H1 (cell line): Measurements from ENCODE around the gene KLK10.

Experiments used
- CTCF ChIP-seq, 3 experiments: IDR thresholded peaks; 1 replicate in 2 of 3; 2 replicates in 1 of 3; pipeline versions ENCODE4 v1.5.1 to v1.6.1; 2011; ENCODE audit warnings: low read length in 3 of 3, mild to moderate bottlenecking in 3 of 3, inconsistent platforms in 2 of 3, low read depth in 1 of 3, moderate library complexity in 1 of 3; ENCODE audit not compliant: insufficient read depth in 1 of 3; ENCODE audit errors: control extremely low read depth in 1 of 3
- EP300 ChIP-seq, 2 experiments: IDR thresholded peaks; 1 replicate in 1 of 2; 2 replicates in 1 of 2; pipeline ENCODE4 v1.6.1; 2011 to 2012; ENCODE audit warnings: low read depth in 2 of 2, low read length in 2 of 2, mild to moderate bottlenecking in 2 of 2, borderline replicate concordance in 1 of 2, inconsistent platforms in 1 of 2, moderate library complexity in 1 of 2
- EZH2 ChIP-seq: fragments of 200-600 bp; sonication (generic); IDR thresholded peaks from 2 replicates; pipeline ENCODE4 v1.7.1; 2012; ENCODE audit warnings: low read depth, mild to moderate bottlenecking, moderate library complexity, low read length, inconsistent platforms; ENCODE audit not compliant: severe bottlenecking
- JUND ChIP-seq: IDR thresholded peaks from 2 replicates; pipeline ENCODE4 v1.6.1; 2011; ENCODE audit warnings: mild to moderate bottlenecking, improper control_type of control experiment, low read length
- MAFK ChIP-seq: IDR thresholded peaks from 2 replicates; pipeline ENCODE4 v1.6.1; 2012; ENCODE audit warnings: low read depth, mild to moderate bottlenecking, improper control_type of control experiment, low read length
- PHF8 ChIP-seq: fragments of 200-600 bp; sonication (generic); conservative IDR thresholded peaks from 2 replicates; pipeline ENCODE4 v1.7.1; 2012; ENCODE audit warnings: low read depth, mild to moderate bottlenecking, inconsistent platforms, low read length, moderate library complexity
- POLR2A ChIP-seq, 2 experiments: IDR thresholded peaks; 1 replicate in 1 of 2; 2 replicates in 1 of 2; pipeline ENCODE4 v1.6.1; 2011; ENCODE audit warnings: low read depth in 2 of 2, low read length in 2 of 2, mild to moderate bottlenecking in 2 of 2; ENCODE audit errors: control extremely low read depth in 1 of 2
- POLR2AphosphoS5 ChIP-seq: IDR thresholded peaks from 2 replicates; pipeline ENCODE4 v1.6.1; 2011; ENCODE audit warnings: low read depth, low read length
- SP1 ChIP-seq: IDR thresholded peaks from 2 replicates; pipeline ENCODE4 v1.6.1; 2011; ENCODE audit warnings: low read depth, low read length

DNA sequence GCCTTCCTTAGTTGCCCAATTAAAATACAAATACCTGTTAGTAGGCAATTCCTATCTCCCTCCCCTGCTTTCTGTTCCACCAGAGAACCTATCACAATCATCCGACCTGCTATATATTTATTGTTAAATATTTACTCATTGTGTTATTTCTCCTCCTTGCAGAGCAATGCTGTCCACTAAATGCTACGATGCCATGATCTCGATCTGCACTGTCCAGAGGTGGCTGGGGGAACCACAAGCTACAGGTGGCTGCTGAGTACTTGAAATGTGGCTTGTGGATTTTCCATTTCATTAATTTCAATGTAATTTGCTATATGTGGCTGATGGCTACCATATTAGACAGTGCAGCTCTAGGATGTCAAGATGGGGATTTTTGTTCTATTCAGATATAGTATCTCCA, 55.2 kb downstream of the KLK10 start:
- TF ChIP-seq EP300 (IDR thresholded peaks at IDR 0.05; ENCODE audit: borderline replicate concordance in 1 of 2, low read depth in 2 of 2, low read length in 2 of 2): no peak
- no peak for TF ChIP-seq PHF8
- TF ChIP-seq POLR2AphosphoS5: no peak
- TF ChIP-seq CTCF (IDR thresholded peaks at IDR 0.05; ENCODE audit: control extremely low read depth in 1 of 3, insufficient read depth in 1 of 3, low read depth in 1 of 3, low read length in 3 of 3): no peak
- no peak for TF ChIP-seq JUND
- no peak for TF ChIP-seq EZH2
- no peak for TF ChIP-seq POLR2A (IDR thresholded peaks at IDR 0.05; ENCODE audit: control extremely low read depth in 1 of 2, low read depth in 2 of 2, low read length in 2 of 2)
- TF ChIP-seq MAFK: no peak
- TF ChIP-seq SP1: no peak
